GM12891 (cell line): ENCODE results near the gene HK1.

Experiments used
- POLR2A ChIP-seq: IDR thresholded peaks from 2 replicates; pipeline ENCODE4 v1.6.1; 2011; ENCODE audit warnings: low read depth, low read length, control low read depth
- POLR2AphosphoS5 ChIP-seq: IDR thresholded peaks from 2 replicates; pipeline ENCODE4 v1.6.1; 2011; ENCODE audit warnings: low read depth, low read length, control low read depth
- TAF1 ChIP-seq: IDR thresholded peaks from 2 replicates; pipeline ENCODE4 v1.6.1; 2011; ENCODE audit warnings: low read depth, low read length, control low read depth

- TF ChIP-seq POLR2AphosphoS5 = no peak
- TF ChIP-seq POLR2A = no peak
- peak; percentile 37; the same call in 1 of the 2 replicates for TF ChIP-seq TAF1
These were observed 130.3 kb downstream of the HK1 start for GRCh38 chr10:69408318-69409175.
